H1 (cell line): ENCODE results near the gene NRN1. TPM values are rescaled to one million over a fixed set of nuclear protein-coding genes. Genes with fewer than 3 reads are reported as not detected.

Experiments used
- CTCF ChIA-PET: fragments of 300-600 bp; sonication (Branson Sonifier 250); formaldehyde crosslinking; loops from one replicate; lab custom pipeline; 2021; ENCODE audit not compliant: partially characterized antibody; lab: Charles Lee
- POLR2A ChIA-PET: fragments of 300-600 bp; sonication (Branson Sonifier 250); formaldehyde crosslinking; loops from one replicate; lab custom pipeline; 2021; ENCODE audit warnings: inconsistent platforms; ENCODE audit not compliant: partially characterized antibody; lab: Charles Lee
- DNase-seq, 2 experiments: peaks; one replicate each; pipeline versions ENCODE4 v3.0.0 to v3.0.0-alpha.2; 2010 to 2022; ENCODE audit warnings: low spot score in 2 of 2, low read depth in 1 of 2, mixed read lengths in 1 of 2
- FAIRE-seq: peaks from 2 replicates; lab custom pipeline; 2011; peaks lifted over from hg19 to GRCh38; lab: Jason Lieb, UNC
- H2AFZ ChIP-seq: 2 replicates; pipeline ENCODE4 v1.8.1; 2012; ENCODE audit warnings: low read length, inconsistent platforms
- H2AK5ac ChIP-seq: 2 replicates; pipeline ENCODE4 v1.6.1; 2013; ENCODE audit warnings: low read depth, low read length
- H2BK120ac ChIP-seq: replicated peaks from 2 replicates; pipeline ENCODE3; 2013; ENCODE audit warnings: low read depth, low read length, inconsistent platforms
- H2BK12ac ChIP-seq: 2 replicates; pipeline ENCODE4 v1.6.1; 2013; ENCODE audit warnings: low read depth, low read length
- H2BK15ac ChIP-seq: 2 replicates; pipeline ENCODE4 v1.6.1; 2013; ENCODE audit warnings: low read length
- H2BK20ac ChIP-seq: 2 replicates; pipeline ENCODE4 v1.6.1; 2013; ENCODE audit warnings: low read length
- H2BK5ac ChIP-seq: 2 replicates; pipeline ENCODE4 v1.6.1; 2013; ENCODE audit warnings: low read depth, low read length
- H3K14ac ChIP-seq: 2 replicates; pipeline ENCODE4 v1.6.1; 2013; ENCODE audit warnings: inconsistent platforms; ENCODE audit not compliant: insufficient read length
- H3K18ac ChIP-seq: 2 replicates; pipeline ENCODE4 v1.6.1; 2013; ENCODE audit warnings: low read length; ENCODE audit errors: extremely low read depth
- H3K23ac ChIP-seq: 2 replicates; pipeline ENCODE4 v1.6.1; 2013; ENCODE audit warnings: inconsistent platforms; ENCODE audit not compliant: insufficient read length
- H3K23me2 ChIP-seq: 2 replicates; pipeline ENCODE4 v1.6.1; 2013; ENCODE audit warnings: low read depth, low read length
- H3K27ac ChIP-seq: 2 replicates; pipeline ENCODE4 v1.6.1; 2011; ENCODE audit warnings: low read depth, low read length, inconsistent platforms
- H3K27me3 ChIP-seq, 4 experiments: replicated peaks in 1 of 4; 1 replicate in 1 of 4; 2 replicates in 3 of 4; pipeline versions ENCODE4 v1.6.1 to v1.8.1; 2011 to 2013; ENCODE audit warnings: low read length in 3 of 4, mild to moderate bottlenecking in 3 of 4, inconsistent platforms in 2 of 4, mixed read lengths in 2 of 4, moderate library complexity in 1 of 4; ENCODE audit not compliant: control insufficient read depth in 3 of 4, insufficient read depth in 3 of 4; ENCODE audit errors: extremely low read depth in 1 of 4
- H3K36me3 ChIP-seq, 4 experiments: 2 replicates each; pipeline versions ENCODE4 v1.6.1 to v1.8.1; 2011 to 2013; ENCODE audit warnings: mild to moderate bottlenecking in 4 of 4, low read length in 3 of 4, moderate library complexity in 2 of 4, control low read depth in 1 of 4, inconsistent platforms in 1 of 4; ENCODE audit not compliant: insufficient read depth in 4 of 4, control insufficient read depth in 2 of 4
- H3K4ac ChIP-seq: replicated peaks from 2 replicates; pipeline ENCODE3; 2013; ENCODE audit warnings: low read length, low read depth, mixed read lengths, inconsistent platforms; ENCODE audit not compliant: insufficient read length
- H3K4me1 ChIP-seq, 4 experiments: replicated peaks in 1 of 4; 1 replicate in 1 of 4; 2 replicates in 3 of 4; pipeline versions ENCODE4 v1.6.1 to v1.8.1; 2011 to 2013; ENCODE audit warnings: low read length in 3 of 4, inconsistent platforms in 2 of 4, mixed read lengths in 1 of 4; ENCODE audit not compliant: insufficient read depth in 4 of 4, control insufficient read depth in 3 of 4
- H3K4me2 ChIP-seq, 2 experiments: 2 replicates each; pipeline versions ENCODE4 v1.6.1 to v1.8.1; 2011 to 2013; ENCODE audit warnings: low read depth in 2 of 2, low read length in 2 of 2, control low read depth in 1 of 2, inconsistent platforms in 1 of 2, mild to moderate bottlenecking in 1 of 2; ENCODE audit not compliant: insufficient read depth in 1 of 2
- H3K4me3 ChIP-seq, 4 experiments: fragments of 200-600, 300-600 bp in 1 of 4; sonication (generic), shearing (Covaris generic), sonication (Bioruptor Twin) in 1 of 4; 2 replicates each; pipeline versions ENCODE4 v1.5.1 to v1.8.1; 2011 to 2016; ENCODE audit warnings: low read length in 4 of 4, low read depth in 3 of 4, control low read depth in 2 of 4, inconsistent platforms in 2 of 4, mild to moderate bottlenecking in 2 of 4, mixed read lengths in 1 of 4, moderate library complexity in 1 of 4; ENCODE audit not compliant: insufficient read depth in 2 of 4; ENCODE audit errors: extremely low read depth in 1 of 4
- H3K56ac ChIP-seq: replicated peaks from 2 replicates; pipeline ENCODE3; 2013; ENCODE audit warnings: low read depth, mild to moderate bottlenecking, mixed read lengths, low read length, inconsistent platforms; ENCODE audit not compliant: insufficient read length
- H3K79me1 ChIP-seq: 2 replicates; pipeline ENCODE4 v1.6.1; 2013; ENCODE audit warnings: low read depth, low read length, control low read depth
- H3K79me2 ChIP-seq, 2 experiments: 2 replicates each; pipeline versions ENCODE4 v1.6.1 to v1.8.1; 2012 to 2013; ENCODE audit warnings: low read length in 2 of 2, mild to moderate bottlenecking in 2 of 2, inconsistent platforms in 1 of 2; ENCODE audit not compliant: insufficient read depth in 2 of 2, control insufficient read depth in 1 of 2
- H3K9ac ChIP-seq, 4 experiments: replicated peaks in 1 of 4; 1 replicate in 1 of 4; 2 replicates in 3 of 4; pipeline versions ENCODE4 v1.6.1 to v1.8.1; 2011 to 2013; ENCODE audit warnings: low read depth in 3 of 4, low read length in 3 of 4, control low read depth in 2 of 4, mild to moderate bottlenecking in 2 of 4, moderate library complexity in 2 of 4, inconsistent platforms in 1 of 4; ENCODE audit errors: extremely low read depth in 1 of 4
- H3K9me3 ChIP-seq, 2 experiments: 2 replicates each; pipeline versions ENCODE4 v1.6.1 to v1.8.1; 2012 to 2013; ENCODE audit warnings: mild to moderate bottlenecking in 2 of 2, moderate library complexity in 2 of 2, control low read depth in 1 of 2, inconsistent platforms in 1 of 2, low read depth in 1 of 2, low read length in 1 of 2, mixed read lengths in 1 of 2; ENCODE audit not compliant: insufficient read depth in 2 of 2
- H4K20me1 ChIP-seq, 2 experiments: replicated peaks in 1 of 2; 2 replicates each; pipeline versions ENCODE3 to v1.8.1; 2011 to 2013; ENCODE audit warnings: inconsistent platforms in 2 of 2, low read length in 2 of 2, mild to moderate bottlenecking in 1 of 2; ENCODE audit not compliant: insufficient read depth in 2 of 2, control insufficient read depth in 1 of 2
- H4K5ac ChIP-seq: 2 replicates; pipeline ENCODE4 v1.6.1; 2013; ENCODE audit warnings: low read length, low read depth, mixed read lengths, inconsistent platforms; ENCODE audit not compliant: insufficient read length
- H4K8ac ChIP-seq: 2 replicates; pipeline ENCODE4 v1.8.0; 2013; ENCODE audit warnings: mild to moderate bottlenecking, moderate library complexity, low read length, inconsistent platforms; ENCODE audit not compliant: insufficient read depth; ENCODE audit errors: extremely low read depth
- H4K91ac ChIP-seq: replicated peaks from 2 replicates; pipeline ENCODE3; 2013; ENCODE audit warnings: low read length, mixed read lengths, inconsistent platforms; ENCODE audit not compliant: insufficient read length
- EP300 ChIP-seq, 2 experiments: IDR thresholded peaks; 1 replicate in 1 of 2; 2 replicates in 1 of 2; pipeline ENCODE4 v1.6.1; 2011 to 2012; ENCODE audit warnings: low read depth in 2 of 2, low read length in 2 of 2, mild to moderate bottlenecking in 2 of 2, borderline replicate concordance in 1 of 2, inconsistent platforms in 1 of 2, moderate library complexity in 1 of 2
- GABPA ChIP-seq: IDR thresholded peaks from 2 replicates; pipeline ENCODE4 v1.6.1; 2011; ENCODE audit warnings: mild to moderate bottlenecking, low read length, moderate library complexity, borderline replicate concordance; ENCODE audit not compliant: insufficient read depth
- MAFK ChIP-seq: IDR thresholded peaks from 2 replicates; pipeline ENCODE4 v1.6.1; 2012; ENCODE audit warnings: low read depth, mild to moderate bottlenecking, improper control_type of control experiment, low read length
- PHF8 ChIP-seq: fragments of 200-600 bp; sonication (generic); conservative IDR thresholded peaks from 2 replicates; pipeline ENCODE4 v1.7.1; 2012; ENCODE audit warnings: low read depth, mild to moderate bottlenecking, inconsistent platforms, low read length, moderate library complexity
- RNF2 ChIP-seq: fragments of 200-900, 300-1000 bp; sonication (generic); IDR thresholded peaks from 2 replicates; pipeline ENCODE4 v1.7.1; 2016; ENCODE audit warnings: borderline replicate concordance, low read depth, mild to moderate bottlenecking, antibody characterized with exemption, low read length; ENCODE audit not compliant: poor library complexity, severe bottlenecking; ENCODE audit errors: missing control alignments
- RXRA ChIP-seq: IDR thresholded peaks from 2 replicates; pipeline ENCODE4 v1.6.1; 2011; ENCODE audit warnings: low read depth, mild to moderate bottlenecking, low read length, moderate library complexity; ENCODE audit not compliant: insufficient read depth
- SAP30 ChIP-seq: fragments of 300-600 bp; sonication (generic); IDR thresholded peaks from 2 replicates; pipeline ENCODE4 v1.7.1; 2012; ENCODE audit warnings: low read length, moderate library complexity, mild to moderate bottlenecking, inconsistent platforms; ENCODE audit not compliant: insufficient read depth, insufficient replicate concordance
- SP1 ChIP-seq: IDR thresholded peaks from 2 replicates; pipeline ENCODE4 v1.6.1; 2011; ENCODE audit warnings: low read depth, low read length
- SRF ChIP-seq: IDR thresholded peaks from 2 replicates; pipeline ENCODE4 v1.6.1; 2011; ENCODE audit warnings: mild to moderate bottlenecking, low read depth, low read length, moderate library complexity
- WGBS, 2 experiments: shearing (Covaris generic) in 1 of 2; methylation state at CpG; one replicate each; pipeline versions ENCODE4 v1.1.6 to v1.1.7; 2013 to 2015; ENCODE audit warnings: low lambda C conversion rate in 2 of 2, mixed read lengths in 2 of 2, inconsistent platforms in 1 of 2, low coverage in 1 of 2, missing lambda C conversion rate in 1 of 2; ENCODE audit not compliant: insufficient replicate concordance in 2 of 2, insufficient coverage in 1 of 2, insufficient read length in 1 of 2; ENCODE audit errors: extremely low coverage in 1 of 2, missing lambda C conversion rate in 1 of 2; 5-methylcytosine and 5-hydroxymethylcytosine counted together
- polyA plus RNA-seq, 7 experiments: library from polyadenylated mRNA; depleted of rRNA in 3 of 7; stranded (reverse) in 5 of 7; unstranded in 2 of 7; fragments of >200 nt in 5 of 7; fragments of 200-250 nt in 2 of 7; gene quantifications; 1 replicate in 5 of 7; 2 replicates in 1 of 7; 4 replicates in 1 of 7; pipeline versions ENCODE4 v1.2.1 to v1.2.3, GENCODE V29; 2011 to 2013; ENCODE audit warnings: missing spikeins in 2 of 7, mixed read lengths in 2 of 7
- total RNA-seq: library from RNA; stranded (reverse); fragmentation: NEBNext Ultra II Directional; extraction: Animal tissue kit (Norgen Biotek cat#: 25700); gene quantifications from 2 replicates; pipeline ENCODE4 v1.2.1, GENCODE V29; 2021
- TF ChIP-seq, protein P1 (sequence below), 3 experiments: IDR thresholded peaks; 1 replicate in 2 of 3; 2 replicates in 1 of 3; pipeline versions ENCODE4 v1.5.1 to v1.6.1; 2011; ENCODE audit warnings: low read length in 3 of 3, mild to moderate bottlenecking in 3 of 3, inconsistent platforms in 2 of 3, low read depth in 1 of 3, moderate library complexity in 1 of 3; ENCODE audit not compliant: insufficient read depth in 1 of 3; ENCODE audit errors: control extremely low read depth in 1 of 3

The NRN1 gene
- total and polyA plus RNA-seq, 2 of the 8 experiments (the other 6 are each of a cell fraction or from before 2014, with no cell fraction given): 0.06 to 0.26 TPM

GRCh38 chr6:5995658-5995948 is 11.1 kb downstream of the NRN1 start:
- 24% methylated on average over 10 of the region's 10 CpGs; no CpG with 5 or more reads in 1 of the 2 experiments for WGBS, 2 experiments
- no peak for TF ChIP-seq RXRA
- no peak for TF ChIP-seq SRF
- TF ChIP-seq RNF2: peak; percentile 84
- no peak for TF ChIP-seq SP1
- no peak for TF ChIP-seq GABPA
- no peak for TF ChIP-seq SAP30
- no peak for TF ChIP-seq MAFK
- TF ChIP-seq, protein P1, sequence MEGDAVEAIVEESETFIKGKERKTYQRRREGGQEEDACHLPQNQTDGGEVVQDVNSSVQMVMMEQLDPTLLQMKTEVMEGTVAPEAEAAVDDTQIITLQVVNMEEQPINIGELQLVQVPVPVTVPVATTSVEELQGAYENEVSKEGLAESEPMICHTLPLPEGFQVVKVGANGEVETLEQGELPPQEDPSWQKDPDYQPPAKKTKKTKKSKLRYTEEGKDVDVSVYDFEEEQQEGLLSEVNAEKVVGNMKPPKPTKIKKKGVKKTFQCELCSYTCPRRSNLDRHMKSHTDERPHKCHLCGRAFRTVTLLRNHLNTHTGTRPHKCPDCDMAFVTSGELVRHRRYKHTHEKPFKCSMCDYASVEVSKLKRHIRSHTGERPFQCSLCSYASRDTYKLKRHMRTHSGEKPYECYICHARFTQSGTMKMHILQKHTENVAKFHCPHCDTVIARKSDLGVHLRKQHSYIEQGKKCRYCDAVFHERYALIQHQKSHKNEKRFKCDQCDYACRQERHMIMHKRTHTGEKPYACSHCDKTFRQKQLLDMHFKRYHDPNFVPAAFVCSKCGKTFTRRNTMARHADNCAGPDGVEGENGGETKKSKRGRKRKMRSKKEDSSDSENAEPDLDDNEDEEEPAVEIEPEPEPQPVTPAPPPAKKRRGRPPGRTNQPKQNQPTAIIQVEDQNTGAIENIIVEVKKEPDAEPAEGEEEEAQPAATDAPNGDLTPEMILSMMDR (IDR thresholded peaks at IDR 0.05; ENCODE audit: control extremely low read depth in 1 of 3, insufficient read depth in 1 of 3, low read depth in 1 of 3, low read length in 3 of 3): no peak
- TF ChIP-seq PHF8: no peak
- TF ChIP-seq EP300 (IDR thresholded peaks at IDR 0.05; ENCODE audit: borderline replicate concordance in 1 of 2, low read depth in 2 of 2, low read length in 2 of 2): no peak

More at GRCh38 chr6:5995658-5995948, 11.1 kb downstream of the NRN1 start:
- peaks cover 6 to 26% of the 10 kb centered on the region in 2 experiments for H4K20me1 ChIP-seq
- peaks cover 14% of the 10 kb centered on the region for H3K23me2 ChIP-seq
- CTCF ChIA-PET: interaction anchor here (0.6 to 4.2 kb wide), 13 partner anchors 9 to 912 kb away, joined by 3 to 27 read pairs (median 3); partner anchors contain the start of gene NRN1
- no peaks in the 10 kb centered on the region for H3K79me2 ChIP-seq
- no peak overlapping the region for H3K56ac ChIP-seq
- no peak overlapping the region for H3K4ac ChIP-seq
- DNase-seq (no peak), FAIRE-seq (no peak)
- no peak overlapping the region for H3K18ac ChIP-seq
- no peak overlapping the region for H3K9ac ChIP-seq
- no peak overlapping the region for H4K5ac ChIP-seq
- no peak overlapping the region for H3K14ac ChIP-seq
- POLR2A ChIA-PET: no interaction called here
- no peak overlapping the region for H2BK20ac ChIP-seq
- H4K91ac ChIP-seq: no peak overlapping the region
- no peaks in the 10 kb centered on the region for H3K79me1 ChIP-seq
- peaks cover 69 to 95% (median 91%) of the 10 kb centered on the region in 4 experiments for H3K27me3 ChIP-seq
- no peak overlapping the region for H2BK120ac ChIP-seq
- no peak overlapping the region for H3K23ac ChIP-seq
- H2BK12ac ChIP-seq: no peak overlapping the region
- no peak overlapping the region for H2BK5ac ChIP-seq
- no peak overlapping the region for H3K27ac ChIP-seq
- H3K4me1 ChIP-seq: peaks cover 4 to 25% (median 17%) of the 10 kb centered on the region in 4 experiments
- no peaks in the 10 kb centered on the region for H3K36me3 ChIP-seq
- peak overlapping the region; percentile 22; the same call in 1 of the 2 replicates for H4K8ac ChIP-seq
- H3K4me2 ChIP-seq: peak overlapping the region; percentile 73 to 86
- no peaks in the 10 kb centered on the region for H3K9me3 ChIP-seq
- H2BK15ac ChIP-seq: no peak overlapping the region
- peak overlapping the region in 3 of 4 experiments; percentile 26 to 60 (median 30); a peak in 4 of 8 replicates for H3K4me3 ChIP-seq
- H2AFZ ChIP-seq: no peak overlapping the region
- H2AK5ac ChIP-seq: 0 out of 2 replicates have a peak overlapping the region, but pooled peaks have one; percentile 0
